Astrocyte (in vitro differentiated cells and primary cell): ENCODE results near the gene PRTG. TPM values are rescaled to one million over a fixed set of nuclear protein-coding genes. Genes with fewer than 3 reads are reported as not detected.

Source experiments
- DNase-seq: peaks from one replicate; pipeline ENCODE4 v3.0.0-alpha.2; 2010; ENCODE audit warnings: low read depth
- FAIRE-seq: peaks from 2 replicates; lab custom pipeline; 2011; peaks lifted over from hg19 to GRCh38; lab: Jason Lieb, UNC
- H2AFZ ChIP-seq: 2 replicates; pipeline ENCODE4 v1.6.0; 2012; ENCODE audit warnings: low read depth, low read length, inconsistent platforms
- H3K27ac ChIP-seq: 2 replicates; pipeline ENCODE4 v1.5.1; 2011; ENCODE audit warnings: low read depth, low read length, inconsistent platforms
- H3K27me3 ChIP-seq: 2 replicates; pipeline ENCODE4 v1.6.0; 2011; ENCODE audit warnings: low read length, inconsistent platforms; ENCODE audit not compliant: insufficient read depth
- H3K36me3 ChIP-seq: 2 replicates; pipeline ENCODE4 v1.5.1; 2011; ENCODE audit warnings: low read length, inconsistent platforms; ENCODE audit not compliant: insufficient read depth
- H3K4me1 ChIP-seq: 2 replicates; pipeline ENCODE4 v1.5.1; 2011; ENCODE audit warnings: low read length, inconsistent platforms; ENCODE audit not compliant: insufficient read depth
- H3K4me2 ChIP-seq: 2 replicates; pipeline ENCODE4 v1.6.0; 2012; ENCODE audit warnings: low read length, inconsistent platforms
- H3K4me3 ChIP-seq: 2 replicates; pipeline ENCODE4 v1.5.1; 2011; ENCODE audit warnings: low read depth, mild to moderate bottlenecking, low read length, inconsistent platforms; ENCODE audit not compliant: insufficient read depth
- H3K79me2 ChIP-seq: 2 replicates; pipeline ENCODE4 v1.6.0; 2012; ENCODE audit warnings: mild to moderate bottlenecking, low read length, inconsistent platforms; ENCODE audit not compliant: insufficient read depth
- H3K9ac ChIP-seq: 2 replicates; pipeline ENCODE4 v1.6.0; 2012; ENCODE audit warnings: mild to moderate bottlenecking, low read length, inconsistent platforms
- H3K9me3 ChIP-seq: 2 replicates; pipeline ENCODE4 v1.5.1; 2012; ENCODE audit warnings: low read depth, mild to moderate bottlenecking, low read length, inconsistent platforms; ENCODE audit not compliant: insufficient read depth
- H4K20me1 ChIP-seq: 2 replicates; pipeline ENCODE4 v1.6.0; 2012; ENCODE audit warnings: low read length, inconsistent platforms; ENCODE audit not compliant: insufficient read depth
- H3K27ac Mint-ChIP-seq: one replicate; pipeline ENCODE4 v1.8.0; 2021; ENCODE audit warnings: mild to moderate bottlenecking, mixed read lengths; ENCODE audit not compliant: unreplicated experiment
- H3K27me3 Mint-ChIP-seq: one replicate; pipeline ENCODE4 v1.8.0; 2021; ENCODE audit warnings: low read depth, mixed read lengths; ENCODE audit not compliant: unreplicated experiment
- H3K36me3 Mint-ChIP-seq: one replicate; pipeline ENCODE4 v1.8.0; 2021; ENCODE audit warnings: low read depth, mixed read lengths; ENCODE audit not compliant: unreplicated experiment
- H3K4me1 Mint-ChIP-seq: one replicate; pipeline ENCODE4 v1.8.0; 2021; ENCODE audit warnings: low read depth, mixed read lengths; ENCODE audit not compliant: unreplicated experiment
- H3K4me3 Mint-ChIP-seq: one replicate; pipeline ENCODE4 v1.8.0; 2021; ENCODE audit warnings: mild to moderate bottlenecking, moderate library complexity, mixed read lengths; ENCODE audit not compliant: unreplicated experiment
- H3K9me3 Mint-ChIP-seq: one replicate; pipeline ENCODE4 v1.8.0; 2021; ENCODE audit warnings: mild to moderate bottlenecking, mixed read lengths; ENCODE audit not compliant: unreplicated experiment
- CTCF ChIP-seq: IDR thresholded peaks from 2 replicates; pipeline ENCODE4 v1.5.1; 2011; ENCODE audit warnings: low read depth, mild to moderate bottlenecking, inconsistent platforms, low read length, moderate library complexity; ENCODE audit not compliant: insufficient read depth
- EZH2 ChIP-seq: IDR thresholded peaks from 2 replicates; pipeline ENCODE4 v1.6.1; 2012; ENCODE audit warnings: mild to moderate bottlenecking, low read length, inconsistent platforms; ENCODE audit not compliant: insufficient read depth
- total RNA-seq: library from RNA; stranded (reverse); gene quantifications from 2 replicates; pipeline ENCODE4 v1.2.1, GENCODE V29; 2021

PRTG gene
- total RNA-seq, 1 donor from 2014 or later, result 39.4 TPM

- Histone ChIP-seq H3K36me3 (no peaks in the 10 kb centered on the region), H3K9me3 (no peaks in the 10 kb centered on the region), H3K4me1 (peaks cover 8% of the 10 kb centered on the region), H2AFZ (no peak overlapping the region), H4K20me1 (peaks cover 5% of the 10 kb centered on the region), H3K27me3 (no peaks in the 10 kb centered on the region), H3K9ac (no peak overlapping the region), H3K4me2 (no peak overlapping the region), H3K79me2 (peaks cover 11% of the 10 kb centered on the region), H3K27ac (no peak overlapping the region), H3K4me3 (no peak overlapping the region)
- no peak for DNase-seq
- Mint-ChIP-seq H3K36me3 (no peaks in the 10 kb centered on the region), H3K27me3 (peaks cover 13% of the 10 kb centered on the region), H3K27ac (no peak overlapping the region), H3K4me3 (no peak overlapping the region), H3K9me3 (peaks cover 2% of the 10 kb centered on the region), H3K4me1 (no peaks in the 10 kb centered on the region)
- TF ChIP-seq EZH2, result no peak
- no peak for TF ChIP-seq CTCF
- FAIRE-seq, result no peak
Measured at GRCh38 chr15:55590788-55591187, 152.2 kb downstream of the PRTG start.

GRCh38 chr15:55589287-55589686, 153.7 kb downstream of the PRTG start:
- H3K36me3 ChIP-seq, result no peaks in the 10 kb centered on the region
- H3K4me3 ChIP-seq, result peak overlapping the region; percentile 64
- no peak overlapping the region for H3K27ac ChIP-seq
- H3K9ac ChIP-seq, result peak overlapping the region; percentile 84
- H3K4me1 ChIP-seq, result peaks cover 8% of the 10 kb centered on the region
- peak overlapping the region; percentile 81 for H3K27ac Mint-ChIP-seq
- H3K27me3 ChIP-seq, result no peaks in the 10 kb centered on the region
- H3K9me3 Mint-ChIP-seq, result peaks cover 2% of the 10 kb centered on the region
- peaks cover 18% of the 10 kb centered on the region for H3K79me2 ChIP-seq
- H3K27me3 Mint-ChIP-seq, result peaks cover 13% of the 10 kb centered on the region
- no peak for FAIRE-seq
- H3K4me2 ChIP-seq, result peak overlapping the region; percentile 92
- H3K4me1 Mint-ChIP-seq, result no peaks in the 10 kb centered on the region
- TF ChIP-seq CTCF, result no peak
- no peak for TF ChIP-seq EZH2
- peak overlapping the region; percentile 85 for H3K4me3 Mint-ChIP-seq
- no peaks in the 10 kb centered on the region for H3K9me3 ChIP-seq
- H3K36me3 Mint-ChIP-seq, result no peaks in the 10 kb centered on the region
- peaks cover 5% of the 10 kb centered on the region for H4K20me1 ChIP-seq
- H2AFZ ChIP-seq, result peak overlapping the region; percentile 73
- DNase-seq, result no peak

GRCh38 chr15:55588815-55589115, 154.2 kb downstream of the PRTG start:
- H3K4me1 ChIP-seq, result peaks cover 8% of the 10 kb centered on the region
- DNase-seq (no peak), FAIRE-seq (no peak)
- Mint-ChIP-seq H3K9me3 (peaks cover 2% of the 10 kb centered on the region), H3K4me1 (no peaks in the 10 kb centered on the region), H3K36me3 (no peaks in the 10 kb centered on the region), H3K27ac (peak overlapping the region; percentile 81), H3K27me3 (peaks cover 15% of the 10 kb centered on the region), H3K4me3 (peak overlapping the region; percentile 85)
- no peak for TF ChIP-seq CTCF
- TF ChIP-seq EZH2, result no peak
- peak overlapping the region; percentile 73 for H2AFZ ChIP-seq
- peak overlapping the region; percentile 41 for H3K27ac ChIP-seq
- H4K20me1 ChIP-seq, result peaks cover 5% of the 10 kb centered on the region
- H3K36me3 ChIP-seq, result no peaks in the 10 kb centered on the region
- peaks cover 20% of the 10 kb centered on the region for H3K79me2 ChIP-seq
- no peaks in the 10 kb centered on the region for H3K27me3 ChIP-seq
- H3K9me3 ChIP-seq, result no peaks in the 10 kb centered on the region
- H3K4me3 ChIP-seq, result peak overlapping the region; percentile 64
- peak overlapping the region; percentile 92 for H3K4me2 ChIP-seq
- peak overlapping the region; percentile 84 for H3K9ac ChIP-seq
